ENCODE data around the gene NUTM2D. TPM values are rescaled to one million over a fixed set of nuclear protein-coding genes. Genes with fewer than 3 reads are reported as not detected.
"Not testable (repeated sequence)": the region's sequence is repeated elsewhere in the genome, so short reads cannot be mapped to it uniquely, and the experiment has no call there.

Gene NUTM2D, protein sequence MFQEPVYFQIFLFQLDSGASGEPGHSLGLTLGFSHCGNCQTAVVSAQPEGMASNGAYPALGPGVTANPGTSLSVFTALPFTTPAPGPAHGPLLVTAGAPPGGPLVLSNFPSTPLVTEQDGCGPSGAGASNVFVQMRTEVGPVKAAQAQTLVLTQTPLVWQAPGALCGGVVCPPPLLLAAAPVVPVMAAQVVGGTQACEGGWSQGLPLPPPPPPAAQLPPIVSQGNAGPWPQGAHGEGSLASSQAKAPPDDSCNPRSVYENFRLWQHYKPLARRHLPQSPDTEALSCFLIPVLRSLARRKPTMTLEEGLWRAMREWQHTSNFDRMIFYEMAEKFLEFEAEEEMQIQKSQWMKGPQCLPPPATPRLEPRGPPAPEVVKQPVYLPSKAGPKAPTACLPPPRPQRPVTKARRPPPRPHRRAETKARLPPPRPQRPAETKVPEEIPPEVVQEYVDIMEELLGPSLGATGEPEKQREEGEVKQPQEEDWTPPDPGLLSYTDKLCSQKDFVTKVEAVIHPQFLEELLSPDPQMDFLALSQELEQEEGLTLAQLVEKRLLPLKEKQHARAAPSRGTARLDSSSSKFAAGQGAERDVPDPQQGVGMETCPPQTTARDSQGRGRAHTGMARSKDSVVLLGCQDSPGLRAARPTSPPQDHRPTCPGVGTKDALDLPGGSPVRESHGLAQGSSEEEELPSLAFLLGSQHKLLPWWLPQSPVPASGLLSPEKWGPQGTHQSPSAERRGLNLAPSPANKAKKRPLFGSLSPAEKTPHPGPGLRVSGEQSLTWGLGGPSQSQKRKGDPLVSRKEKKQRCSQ
- total RNA-seq, result 2.4 and 4.0 TPM in 2 replicates

DNA sequence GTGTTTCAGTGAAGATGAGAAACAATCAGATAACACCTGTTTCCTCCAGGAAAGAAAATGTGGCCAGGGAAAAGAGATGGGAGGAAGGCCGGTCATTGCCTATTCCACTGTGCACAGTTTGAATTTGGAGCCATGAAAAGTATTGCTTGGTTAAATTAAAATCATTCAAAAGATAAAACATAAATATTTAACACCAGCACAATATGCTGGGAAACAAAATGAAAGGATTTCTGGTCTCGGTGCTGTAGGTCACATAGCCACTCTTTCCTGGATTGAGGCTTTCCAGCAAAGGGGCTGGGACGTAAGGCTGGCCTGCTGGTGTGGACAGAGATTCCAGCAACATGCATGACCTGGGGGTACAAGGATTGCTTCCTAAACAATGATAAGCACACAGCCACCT lies at the start of gene NUTM2D:
Gene NUTM2D (plus strand): TSS at position 301 of the 400 bp plus-strand sequence. CDS start 522 bp downstream, outside the sequence.
- not testable (repeated sequence) for H3K36me3 ChIP-seq (ENCODE audit: control insufficient read depth, insufficient read depth, low read length); H3K4me3 ChIP-seq (ENCODE audit: low read depth, low read length); H3K27me3 ChIP-seq (ENCODE audit: control insufficient read depth, insufficient read depth, low read length); DNase-seq (ENCODE audit: low read depth)

DNA sequence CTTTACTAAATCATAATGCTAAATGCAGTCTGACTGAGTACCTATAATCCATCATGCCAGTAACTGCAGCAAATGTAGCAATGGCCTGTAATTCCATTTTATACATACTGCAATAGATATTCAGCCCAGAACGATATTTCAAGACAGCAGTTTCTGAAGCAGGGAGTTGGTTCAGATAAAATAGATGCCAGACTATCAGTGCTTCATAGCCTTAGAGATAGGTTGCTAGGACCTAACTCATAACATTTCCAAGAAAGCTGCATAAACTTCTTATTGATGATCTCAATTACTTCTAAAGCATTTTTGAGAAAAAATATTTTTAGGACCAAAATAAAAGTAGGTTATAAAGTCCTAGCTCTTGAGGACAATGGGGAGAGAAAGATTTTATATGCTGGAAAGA lies 48.8 kb upstream of the NUTM2D start:
- DNase-seq (ENCODE audit: low read depth); H3K36me3 ChIP-seq (ENCODE audit: control insufficient read depth, insufficient read depth, low read length); H3K4me3 ChIP-seq (ENCODE audit: low read depth, low read length); H3K27me3 ChIP-seq (ENCODE audit: control insufficient read depth, insufficient read depth, low read length): not testable (repeated sequence)

DNA sequence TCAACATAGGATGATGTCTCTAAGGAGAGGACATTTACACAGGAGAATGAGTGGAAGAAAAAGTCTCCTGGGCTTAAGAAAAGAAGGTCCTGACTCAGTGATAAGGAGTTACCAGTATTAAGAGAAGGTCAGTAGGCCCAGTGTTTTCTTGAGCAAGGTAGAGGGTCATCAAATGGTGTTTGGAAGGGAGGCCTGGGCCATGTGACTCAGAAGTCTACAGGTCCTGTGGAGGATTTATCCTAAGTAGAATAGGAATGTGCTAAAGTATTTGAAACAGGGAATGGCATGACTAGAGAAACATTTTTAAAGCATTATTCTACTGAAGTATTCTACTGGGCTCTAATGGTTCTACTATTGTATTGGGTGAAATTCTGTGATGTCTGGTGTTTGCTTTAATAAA lies 47.9 kb upstream of the NUTM2D start:
- H3K36me3 ChIP-seq (ENCODE audit: control insufficient read depth, insufficient read depth, low read length); H3K27me3 ChIP-seq (ENCODE audit: control insufficient read depth, insufficient read depth, low read length); DNase-seq (ENCODE audit: low read depth); H3K4me3 ChIP-seq (ENCODE audit: low read depth, low read length): not testable (repeated sequence)

DNA sequence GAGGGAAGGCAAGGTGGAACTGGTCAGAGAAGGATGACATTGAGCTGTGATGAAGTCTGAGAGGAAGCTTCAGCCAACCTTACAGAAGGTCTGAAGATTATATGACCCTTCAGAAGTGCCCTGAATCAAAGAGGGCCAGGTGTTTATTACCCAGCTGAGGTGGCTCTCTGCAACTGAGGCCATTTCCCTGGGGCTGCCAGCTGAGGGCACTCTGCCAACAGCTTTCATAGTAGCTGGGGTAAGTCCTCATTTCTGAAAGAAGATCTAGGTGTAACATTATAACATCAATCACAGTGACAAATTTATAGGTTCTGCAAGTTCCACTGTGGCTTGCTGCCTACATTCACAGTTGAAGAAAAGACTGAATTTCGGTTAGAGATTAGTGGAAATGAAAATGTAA lies 46.0 kb upstream of the NUTM2D start:
- DNase-seq (ENCODE audit: low read depth); H3K36me3 ChIP-seq (ENCODE audit: control insufficient read depth, insufficient read depth, low read length); H3K4me3 ChIP-seq (ENCODE audit: low read depth, low read length); H3K27me3 ChIP-seq (ENCODE audit: control insufficient read depth, insufficient read depth, low read length): not testable (repeated sequence)

DNA sequence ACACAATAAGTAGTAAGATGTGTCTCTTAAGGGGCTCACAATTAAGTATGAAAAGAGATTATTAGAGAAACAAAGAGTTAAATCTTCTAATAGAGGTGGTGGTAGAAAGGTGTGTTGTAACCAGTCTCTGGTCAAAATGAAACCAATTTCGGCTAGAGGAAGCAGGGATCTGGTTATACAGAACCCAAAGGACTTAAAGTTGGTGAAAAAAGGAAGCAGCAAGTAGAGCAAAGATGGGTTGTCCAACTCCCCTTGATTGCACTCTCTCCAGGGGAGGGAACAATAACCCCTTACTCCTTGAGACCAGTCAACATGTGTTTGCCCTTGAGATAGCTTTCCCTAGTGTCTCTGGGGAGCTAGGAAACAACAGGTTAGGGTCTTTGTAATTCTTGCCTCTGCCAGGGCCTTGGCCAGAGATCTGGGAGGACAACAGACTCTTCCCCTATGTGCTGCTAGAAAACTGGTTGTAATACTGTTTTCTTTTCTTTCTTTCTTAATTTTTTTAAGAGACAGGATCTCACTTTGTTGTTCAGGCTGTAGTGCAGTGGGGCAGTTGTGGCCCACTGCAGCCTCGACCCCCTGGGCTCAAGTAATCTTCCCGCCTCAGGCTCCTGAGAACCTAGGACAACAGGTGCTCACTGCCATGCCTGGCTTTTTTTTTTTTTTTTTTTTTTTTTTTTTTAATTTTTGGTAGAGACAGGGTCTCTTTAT lies 43.7 kb upstream of the NUTM2D start:
- H3K36me3 ChIP-seq (ENCODE audit: control insufficient read depth, insufficient read depth, low read length); H3K4me3 ChIP-seq (ENCODE audit: low read depth, low read length); DNase-seq (ENCODE audit: low read depth); H3K27me3 ChIP-seq (ENCODE audit: control insufficient read depth, insufficient read depth, low read length): not testable (repeated sequence)

DNA sequence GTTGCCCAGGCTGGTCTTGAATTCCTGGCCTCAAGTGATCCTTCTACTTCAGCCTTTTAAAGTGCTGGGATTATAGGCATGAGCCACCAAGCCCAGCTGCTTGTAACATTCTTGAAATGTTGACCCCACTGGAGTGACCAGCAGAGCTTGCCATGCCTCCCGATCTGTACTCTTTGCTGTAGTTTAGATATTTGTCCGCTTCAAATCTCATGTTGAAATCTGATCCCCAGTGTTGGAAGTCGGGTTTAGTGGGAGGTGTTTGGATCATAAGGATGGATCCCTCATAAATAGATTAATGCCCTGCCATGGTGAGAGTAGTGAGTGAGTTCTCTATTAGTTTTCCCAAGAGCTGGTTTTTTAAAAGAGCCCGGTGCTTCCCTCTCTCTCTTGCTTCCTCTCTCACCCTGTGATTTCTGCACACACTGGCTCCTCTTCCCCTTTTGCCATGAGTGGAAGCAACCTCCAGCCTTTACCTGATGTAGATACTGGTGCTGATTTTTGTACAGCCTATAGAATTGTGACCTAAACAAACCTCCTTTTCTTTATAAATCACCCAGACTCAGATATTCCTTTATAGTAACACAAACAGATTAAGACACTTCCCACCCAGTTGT lies 43.1 kb upstream of the NUTM2D start:
- not testable (repeated sequence) for H3K4me3 ChIP-seq (ENCODE audit: low read depth, low read length); H3K36me3 ChIP-seq (ENCODE audit: control insufficient read depth, insufficient read depth, low read length); DNase-seq (ENCODE audit: low read depth); H3K27me3 ChIP-seq (ENCODE audit: control insufficient read depth, insufficient read depth, low read length)

DNA sequence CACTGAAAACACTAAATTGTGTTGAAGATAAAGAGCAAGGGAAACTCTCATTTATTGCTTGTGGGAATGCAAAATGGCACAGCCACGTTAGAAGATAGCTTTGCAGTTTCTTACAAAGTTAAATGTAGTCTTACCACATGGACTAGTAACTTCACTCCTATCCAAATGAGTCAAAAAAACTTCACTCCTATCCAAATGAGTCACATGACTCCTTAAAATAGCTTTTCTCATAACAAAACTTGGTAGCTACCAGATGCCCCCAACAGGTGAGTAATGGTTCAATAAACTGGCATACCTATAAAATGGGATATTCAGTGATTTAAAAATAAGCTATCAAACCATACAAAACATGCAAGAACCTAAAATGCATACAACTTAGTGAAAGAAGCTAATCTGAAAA lies 36.0 kb upstream of the NUTM2D start:
- DNase-seq (ENCODE audit: low read depth); H3K4me3 ChIP-seq (ENCODE audit: low read depth, low read length); H3K27me3 ChIP-seq (ENCODE audit: control insufficient read depth, insufficient read depth, low read length); H3K36me3 ChIP-seq (ENCODE audit: control insufficient read depth, insufficient read depth, low read length): not testable (repeated sequence)

DNA sequence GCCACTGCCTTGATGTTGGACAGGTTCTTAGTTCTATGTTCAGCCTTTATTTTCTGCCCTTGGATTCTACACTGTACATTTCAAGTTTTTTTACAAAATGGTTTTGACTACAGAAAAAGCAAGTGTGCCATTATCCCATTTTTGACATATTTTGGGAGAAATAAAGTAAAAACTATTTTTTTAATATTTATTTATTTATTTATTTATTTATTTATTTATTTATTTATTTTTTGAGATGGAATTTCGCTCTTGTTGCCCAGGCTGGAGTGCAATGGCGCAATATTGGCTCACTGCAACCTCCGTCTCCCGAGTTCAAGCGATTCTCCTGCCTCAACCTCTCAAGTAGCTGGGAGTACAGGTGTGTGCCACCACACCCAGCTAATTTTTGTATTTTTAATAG lies 33.0 kb upstream of the NUTM2D start:
- H3K27me3 ChIP-seq (ENCODE audit: control insufficient read depth, insufficient read depth, low read length); H3K36me3 ChIP-seq (ENCODE audit: control insufficient read depth, insufficient read depth, low read length); DNase-seq (ENCODE audit: low read depth); H3K4me3 ChIP-seq (ENCODE audit: low read depth, low read length): not testable (repeated sequence)

DNA sequence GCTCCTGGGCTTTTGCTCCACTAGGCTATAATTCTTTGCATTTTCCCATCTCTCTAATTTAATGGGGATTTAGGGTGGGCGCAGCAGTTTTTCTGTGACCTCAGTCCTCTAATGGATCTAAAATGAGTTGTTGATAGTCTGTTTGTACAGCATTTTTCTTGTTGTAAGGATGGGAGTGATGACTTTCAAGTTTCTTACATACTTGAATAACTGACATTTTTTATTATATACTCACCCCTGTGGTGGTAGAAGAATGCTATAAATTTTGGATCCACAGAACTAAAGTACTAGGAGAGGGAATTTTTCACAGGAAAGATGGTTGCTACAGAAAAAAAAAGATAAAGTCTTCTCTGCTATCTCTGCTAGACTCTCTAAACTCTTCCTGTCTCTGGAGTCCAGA lies 29.6 kb upstream of the NUTM2D start:
- H3K36me3 ChIP-seq (ENCODE audit: control insufficient read depth, insufficient read depth, low read length); DNase-seq (ENCODE audit: low read depth): not testable (repeated sequence)

DNA sequence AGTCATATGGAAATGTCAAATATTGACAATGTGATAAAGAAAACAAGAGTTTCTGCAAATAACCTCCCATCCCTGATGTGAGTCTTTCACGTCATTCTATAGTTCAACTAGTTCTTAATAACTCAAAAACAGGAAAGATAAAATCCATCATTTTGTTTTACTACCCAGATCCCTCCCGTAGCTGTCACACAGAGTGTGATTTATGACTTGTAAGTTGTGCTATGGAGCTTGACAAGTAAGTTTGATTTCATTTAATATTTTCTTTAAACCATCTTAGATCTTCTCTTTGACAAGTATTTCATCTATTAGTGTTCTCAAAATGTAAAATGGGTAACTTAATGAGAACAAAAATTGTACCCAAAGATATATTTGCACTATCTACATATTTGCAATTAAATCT lies 28.4 kb upstream of the NUTM2D start:
- H3K27me3 ChIP-seq (ENCODE audit: control insufficient read depth, insufficient read depth, low read length); H3K4me3 ChIP-seq (ENCODE audit: low read depth, low read length); DNase-seq (ENCODE audit: low read depth); H3K36me3 ChIP-seq (ENCODE audit: control insufficient read depth, insufficient read depth, low read length): not testable (repeated sequence)

More for the DNA sequence above, 29.6 kb upstream of the NUTM2D start:
- H3K4me3 ChIP-seq (ENCODE audit: low read depth, low read length); H3K27me3 ChIP-seq (ENCODE audit: control insufficient read depth, insufficient read depth, low read length): not testable (repeated sequence)

DNA sequence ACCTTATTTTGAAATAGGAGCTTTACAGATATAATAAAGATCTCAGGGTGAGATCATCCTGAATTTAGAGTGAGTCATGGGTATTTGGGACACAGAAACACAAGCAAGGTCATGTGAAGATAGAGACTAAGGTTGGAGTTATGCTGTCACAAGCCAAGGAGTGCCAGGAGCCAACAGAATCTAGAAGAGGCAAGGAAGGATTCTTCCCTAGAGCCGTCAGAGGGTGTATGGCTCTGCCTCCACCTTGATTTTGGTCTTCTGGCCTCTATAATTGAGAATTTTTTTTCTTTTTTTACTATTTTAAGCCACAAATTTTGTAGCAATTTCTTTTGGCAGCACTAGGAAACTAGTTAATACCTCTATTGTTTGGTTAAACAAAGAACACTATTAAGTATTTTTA lies 24.9 kb upstream of the NUTM2D start:
- DNase-seq (ENCODE audit: low read depth); H3K27me3 ChIP-seq (ENCODE audit: control insufficient read depth, insufficient read depth, low read length); H3K4me3 ChIP-seq (ENCODE audit: low read depth, low read length); H3K36me3 ChIP-seq (ENCODE audit: control insufficient read depth, insufficient read depth, low read length): not testable (repeated sequence)

DNA sequence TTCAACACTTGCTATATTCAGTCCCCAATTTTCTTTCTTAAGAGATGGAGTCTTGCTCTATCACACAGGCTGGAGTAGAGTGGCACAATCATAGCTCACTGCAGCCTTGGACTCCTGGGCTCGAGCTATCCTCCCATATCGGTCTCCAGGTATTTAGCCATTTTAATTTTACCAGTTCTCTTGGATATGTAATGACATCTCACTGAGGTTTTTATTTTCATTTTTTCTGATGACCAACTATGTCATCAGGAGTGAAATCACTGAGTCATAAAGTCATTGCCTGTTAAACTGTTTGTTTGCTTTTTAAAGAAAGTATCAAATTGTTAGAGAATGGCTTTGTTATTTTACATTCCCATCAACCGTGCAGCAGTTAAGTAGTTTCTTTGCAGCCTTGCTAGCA lies 17.1 kb upstream of the NUTM2D start:
- H3K27me3 ChIP-seq (ENCODE audit: control insufficient read depth, insufficient read depth, low read length); DNase-seq (ENCODE audit: low read depth); H3K36me3 ChIP-seq (ENCODE audit: control insufficient read depth, insufficient read depth, low read length): not testable (repeated sequence)

DNA sequence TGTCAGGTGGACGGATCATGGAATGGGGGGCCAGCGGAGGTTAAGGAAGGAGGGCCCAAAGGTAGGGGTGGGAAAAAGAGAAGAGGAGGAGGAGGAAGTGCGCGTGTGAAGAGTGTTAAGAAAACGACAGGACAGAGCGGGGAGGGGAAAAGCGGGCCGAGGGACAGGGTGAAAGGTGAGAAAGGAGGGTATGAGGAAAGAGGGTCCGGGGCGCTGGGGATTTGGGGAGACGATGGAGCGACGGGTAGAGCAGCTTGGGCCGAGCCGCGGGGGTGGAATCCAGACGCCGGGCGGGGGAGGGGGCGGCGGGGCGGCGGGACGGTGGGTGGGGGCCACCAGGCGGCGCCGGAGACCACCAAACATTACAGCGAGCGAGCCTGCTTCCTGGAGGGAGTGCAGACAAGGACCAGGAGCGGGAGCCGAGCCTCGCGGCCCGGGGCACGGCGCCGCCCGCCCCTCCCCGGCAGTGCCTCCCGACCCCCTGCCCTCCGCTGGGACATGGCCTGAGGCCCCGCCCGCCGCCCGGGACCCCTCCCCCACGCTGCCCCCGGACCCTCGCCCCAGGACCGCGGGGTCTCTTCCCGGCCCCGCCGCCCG lies 15.9 kb upstream of the NUTM2D start:
- not testable (repeated sequence) for H3K36me3 ChIP-seq (ENCODE audit: control insufficient read depth, insufficient read depth, low read length); DNase-seq (ENCODE audit: low read depth); H3K27me3 ChIP-seq (ENCODE audit: control insufficient read depth, insufficient read depth, low read length)
- H3K4me3 ChIP-seq (ENCODE audit: low read depth, low read length), result peak overlapping the region; percentile 62

More for the DNA sequence above, 17.1 kb upstream of the NUTM2D start:
- H3K4me3 ChIP-seq (ENCODE audit: low read depth, low read length), result not testable (repeated sequence)

DNA sequence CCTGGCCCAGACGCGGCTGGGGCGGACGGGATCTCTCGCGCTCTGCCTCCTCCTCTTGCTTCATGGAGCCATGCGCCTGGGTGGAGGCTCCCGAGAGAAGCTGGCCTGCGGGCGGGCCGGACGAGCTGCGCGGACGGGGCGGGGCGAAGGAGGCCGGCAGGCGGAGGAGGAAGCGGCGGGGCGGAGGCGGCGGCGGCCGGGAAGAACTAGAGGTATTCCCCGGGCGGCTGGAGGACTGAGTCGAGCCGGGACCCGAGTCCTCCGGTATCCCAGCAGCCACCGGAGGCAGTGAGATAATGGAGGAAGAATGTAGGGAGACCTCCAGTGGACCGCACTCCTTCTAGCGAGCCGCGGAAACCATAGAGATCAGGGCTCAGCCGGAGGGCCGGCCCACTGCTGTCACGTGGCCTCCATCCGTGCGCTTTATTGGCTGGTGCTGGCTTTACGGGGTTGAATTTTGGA lies 15.3 kb upstream of the NUTM2D start:
- peak overlapping the region; percentile 62 for H3K4me3 ChIP-seq (ENCODE audit: low read depth, low read length)
- DNase-seq (ENCODE audit: low read depth), result peak; percentile 72
- H3K36me3 ChIP-seq (ENCODE audit: control insufficient read depth, insufficient read depth, low read length); H3K27me3 ChIP-seq (ENCODE audit: control insufficient read depth, insufficient read depth, low read length): not testable (repeated sequence)
